ENCODE data around the gene RUVBL1.
"Not testable (repeated sequence)": the region's sequence is repeated elsewhere in the genome, so short reads cannot be mapped to it uniquely, and the experiment has no call there.

RUVBL1 gene

DNA sequence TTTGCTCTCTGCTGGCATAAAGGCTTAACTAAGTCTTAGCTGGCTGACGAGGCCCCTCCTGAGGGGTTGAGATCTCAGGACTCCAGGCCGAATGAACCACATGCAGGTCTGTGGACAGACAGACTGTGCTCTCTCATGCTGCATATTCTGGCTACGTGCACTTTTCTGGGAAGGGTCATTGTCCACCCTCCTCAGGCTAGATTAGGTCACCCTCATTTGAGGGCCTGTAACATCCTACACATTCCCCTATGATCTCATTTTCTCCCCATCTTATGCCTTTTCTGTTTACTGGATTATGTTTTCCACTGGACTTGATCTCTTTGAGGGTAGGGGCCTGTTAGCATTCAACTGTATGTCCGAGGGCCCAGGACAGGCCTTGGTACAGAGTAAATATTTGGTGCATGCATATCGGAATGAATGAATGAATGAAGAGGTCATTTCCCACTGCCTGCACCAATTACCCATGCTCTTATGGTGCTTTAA is 43.4 kb upstream of the RUVBL1 start:
- TF ChIP-seq, protein P1, sequence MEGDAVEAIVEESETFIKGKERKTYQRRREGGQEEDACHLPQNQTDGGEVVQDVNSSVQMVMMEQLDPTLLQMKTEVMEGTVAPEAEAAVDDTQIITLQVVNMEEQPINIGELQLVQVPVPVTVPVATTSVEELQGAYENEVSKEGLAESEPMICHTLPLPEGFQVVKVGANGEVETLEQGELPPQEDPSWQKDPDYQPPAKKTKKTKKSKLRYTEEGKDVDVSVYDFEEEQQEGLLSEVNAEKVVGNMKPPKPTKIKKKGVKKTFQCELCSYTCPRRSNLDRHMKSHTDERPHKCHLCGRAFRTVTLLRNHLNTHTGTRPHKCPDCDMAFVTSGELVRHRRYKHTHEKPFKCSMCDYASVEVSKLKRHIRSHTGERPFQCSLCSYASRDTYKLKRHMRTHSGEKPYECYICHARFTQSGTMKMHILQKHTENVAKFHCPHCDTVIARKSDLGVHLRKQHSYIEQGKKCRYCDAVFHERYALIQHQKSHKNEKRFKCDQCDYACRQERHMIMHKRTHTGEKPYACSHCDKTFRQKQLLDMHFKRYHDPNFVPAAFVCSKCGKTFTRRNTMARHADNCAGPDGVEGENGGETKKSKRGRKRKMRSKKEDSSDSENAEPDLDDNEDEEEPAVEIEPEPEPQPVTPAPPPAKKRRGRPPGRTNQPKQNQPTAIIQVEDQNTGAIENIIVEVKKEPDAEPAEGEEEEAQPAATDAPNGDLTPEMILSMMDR (IDR thresholded peaks at IDR 0.05; ENCODE audit: insufficient read depth, low read depth, low read length, missing control alignments): no peak
- H3K4me3 ChIP-seq (ENCODE audit: low read depth, low read length): no peak overlapping the region
- no peak for DNase-seq (ENCODE audit: low read depth)

DNA sequence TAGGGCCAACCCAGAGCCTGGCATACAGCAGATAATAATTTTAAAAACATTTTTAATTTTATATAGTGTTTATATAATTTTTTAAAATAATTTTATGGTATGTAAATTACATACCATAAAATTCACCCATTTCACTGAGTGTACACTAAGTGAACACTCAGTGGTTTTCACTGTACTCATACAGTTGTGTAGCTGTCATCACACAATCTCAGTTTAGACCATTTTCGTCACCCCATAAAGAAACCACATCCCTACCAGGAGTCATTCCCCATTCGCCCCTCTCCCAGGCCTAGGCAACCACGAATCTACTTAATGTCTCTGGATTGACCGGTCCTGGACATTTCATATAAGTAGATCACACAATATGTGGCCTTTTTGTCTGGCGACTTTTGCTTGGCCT is 39.8 kb upstream of the RUVBL1 start:
- no peak for DNase-seq (ENCODE audit: low read depth)
- H3K4me3 ChIP-seq (ENCODE audit: low read depth, low read length): no peak overlapping the region

GRCh38 chr3:128160661-128161060 is 37.0 kb upstream of the RUVBL1 start:
- TF ChIP-seq, protein P1 (IDR thresholded peaks at IDR 0.05; ENCODE audit: insufficient read depth, low read depth, low read length, missing control alignments): no peak
- DNase-seq (ENCODE audit: low read depth): no peak
- H3K4me3 ChIP-seq (ENCODE audit: low read depth, low read length): no peak overlapping the region

More for the DNA sequence above, 39.8 kb upstream of the RUVBL1 start:
- TF ChIP-seq, protein P1 (IDR thresholded peaks at IDR 0.05; ENCODE audit: insufficient read depth, low read depth, low read length, missing control alignments): no peak

GRCh38 chr3:128155616-128156360 is 32.2 kb upstream of the RUVBL1 start:
- no peak overlapping the region for H3K4me3 ChIP-seq (ENCODE audit: low read depth, low read length)
- DNase-seq (ENCODE audit: low read depth): no peak
- TF ChIP-seq, protein P1 (IDR thresholded peaks at IDR 0.05; ENCODE audit: insufficient read depth, low read depth, low read length, missing control alignments): no peak

- peak overlapping the region; percentile 86 for H3K4me3 ChIP-seq (ENCODE audit: low read depth, low read length)
Measured at GRCh38 chr3:128154354-128154753, 30.7 kb upstream of the RUVBL1 start.

GRCh38 chr3:128153156-128154041 is 29.8 kb upstream of the RUVBL1 start, which contains the start of gene EEFSEC:
EEFSEC (plus strand) TSS chr3:128153481; CDS start chr3:128153508, 27 bp downstream.
- TF ChIP-seq, protein P1 (IDR thresholded peaks at IDR 0.05; ENCODE audit: insufficient read depth, low read depth, low read length, missing control alignments): no peak
- peak; percentile 91 for DNase-seq (ENCODE audit: low read depth)

More at GRCh38 chr3:128154354-128154753, 30.7 kb upstream of the RUVBL1 start:
- not testable (repeated sequence) for DNase-seq (ENCODE audit: low read depth)

More at GRCh38 chr3:128153156-128154041, 29.8 kb upstream of the RUVBL1 start, which contains the start of gene EEFSEC:
- peak within 1 kb of the TSS; percentile 86 for H3K4me3 ChIP-seq (ENCODE audit: low read depth, low read length)

Data from GM12865 (cell line).